Measurements from ENCODE around the gene POU2F3. TPM values are rescaled to one million over a fixed set of nuclear protein-coding genes. Genes with fewer than 3 reads are reported as not detected.

Gene POU2F3
- total RNA-seq, 4 donors from 2014 or later = not detected

- intact Hi-C loops (cut with DNase I) = no loop called here
- Histone ChIP-seq H3K36me3 (peaks cover 0 to 4% (median 0%) of the 10 kb centered on the region in 4 donors), H3K4me1 (peaks cover 52 to 99% (median 91%) of the 10 kb centered on the region in 4 donors), H3K9me3 (no peaks in the 10 kb centered on the region), H3K4me3 (no peak overlapping the region), H3K27ac (replicated peaks in 1 of 4) (peak overlapping the region; percentile 63 to 78 (median 68)), H3K27me3 (no peaks in the 10 kb centered on the region)
- TF ChIP-seq POLR2AphosphoS5 (IDR thresholded peaks at IDR 0.05) (no peak), EP300 (IDR thresholded peaks at IDR 0.05) (no peak), CTCF (IDR thresholded peaks at IDR 0.05) (no peak), POLR2A (IDR thresholded peaks at IDR 0.05; ENCODE audit: low read depth) (no peak)
- 86% methylated on average over 7 of the region's 9 CpGs for WGBS
- no peak for DNase-seq (ENCODE audit: extremely low spot score)
Observed at GRCh38 chr11:120219938-120220746, 19.8 kb upstream of the POU2F3 start.

- TF ChIP-seq POLR2AphosphoS5 (IDR thresholded peaks at IDR 0.05) (no peak), CTCF (IDR thresholded peaks at IDR 0.05) (no peak)
- no CpG with 5 or more reads among the region's 4 CpGs for WGBS
- H3K36me3 ChIP-seq = peaks cover 0 to 4% (median 0%) of the 10 kb centered on the region in 4 donors
- intact Hi-C loops (cut with DNase I) = no loop called here
- H3K27me3 ChIP-seq = no peaks in the 10 kb centered on the region
- H3K27ac ChIP-seq (replicated peaks in 1 of 4) = peak overlapping the region; percentile 63 to 78 (median 68)
- peaks cover 51 to 100% (median 91%) of the 10 kb centered on the region in 4 donors for H3K4me1 ChIP-seq
- H3K9me3 ChIP-seq = no peaks in the 10 kb centered on the region
- H3K4me3 ChIP-seq = no peak overlapping the region
- DNase-seq (ENCODE audit: extremely low spot score) = no peak
Observed at GRCh38 chr11:120220747-120221037, 19.2 kb upstream of the POU2F3 start.

DNA sequence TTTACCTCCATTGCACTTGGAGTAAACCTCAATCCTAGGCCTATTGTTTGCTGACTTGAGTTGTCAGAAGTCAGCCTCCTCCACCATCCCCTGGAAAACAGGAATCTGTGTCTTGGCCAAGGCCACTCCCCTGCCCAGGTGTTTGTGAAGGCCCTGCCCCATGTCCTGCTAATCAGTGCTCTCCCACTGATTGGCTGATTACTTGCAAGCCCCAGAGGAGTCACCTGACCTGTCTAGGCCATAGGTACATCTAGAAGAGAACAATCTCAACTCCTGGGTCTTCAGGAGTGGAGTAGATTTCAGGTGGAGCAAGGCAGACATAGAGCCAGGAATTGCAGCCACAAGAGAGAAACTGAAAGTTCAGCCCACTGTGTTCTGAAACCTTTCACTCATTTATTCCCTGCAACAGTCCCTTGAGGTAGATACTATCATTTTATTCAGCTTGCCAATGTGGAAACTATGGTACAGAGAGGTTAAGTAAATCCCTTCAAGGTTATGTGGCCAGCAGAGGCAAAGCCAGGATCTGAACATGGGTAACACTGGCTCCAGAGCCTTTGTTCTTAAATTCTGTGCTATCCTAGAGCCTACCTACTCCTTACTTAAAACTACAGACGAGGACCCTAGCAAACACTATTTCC is 18.7 kb upstream of the POU2F3 start:
- 90% methylated on average over 1 of the region's 1 CpG for WGBS
- H3K4me1 ChIP-seq = peaks cover 51 to 100% (median 91%) of the 10 kb centered on the region in 4 donors
- H3K27ac ChIP-seq (replicated peaks in 1 of 4) = peak overlapping the region; percentile 27 to 78 (median 46)
- no peaks in the 10 kb centered on the region for H3K9me3 ChIP-seq
- intact Hi-C loops (cut with DNase I) = no loop called here
- no peak overlapping the region for H3K4me3 ChIP-seq
- peaks cover 0 to 4% (median 0%) of the 10 kb centered on the region in 4 donors for H3K36me3 ChIP-seq
- TF ChIP-seq CTCF (IDR thresholded peaks at IDR 0.05) (no peak), POLR2AphosphoS5 (IDR thresholded peaks at IDR 0.05) (no peak), POLR2A (IDR thresholded peaks at IDR 0.05; ENCODE audit: low read depth) (no peak), EP300 (IDR thresholded peaks at IDR 0.05) (no peak)
- DNase-seq (ENCODE audit: extremely low spot score) = no peak
- H3K27me3 ChIP-seq = no peaks in the 10 kb centered on the region

DNA sequence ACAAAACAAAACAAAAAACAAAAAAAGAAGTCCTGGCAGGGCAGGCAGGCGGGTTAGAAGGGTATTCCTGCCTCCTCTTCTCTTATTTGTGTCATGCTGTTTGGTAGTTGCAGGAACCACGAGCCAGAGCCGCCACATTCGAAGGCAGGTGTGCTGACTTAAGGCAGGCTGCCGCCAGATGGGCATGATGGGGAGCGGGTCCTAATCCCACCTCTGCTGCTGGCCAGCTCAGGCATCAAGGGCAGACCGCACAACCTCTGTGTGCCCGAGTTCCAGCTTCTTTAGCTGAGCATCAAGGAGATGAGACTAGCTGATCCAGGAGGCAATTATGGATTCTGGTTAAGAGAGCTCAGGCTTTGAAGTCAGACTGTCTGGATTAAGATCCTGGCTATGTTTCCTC is 17.0 kb upstream of the POU2F3 start:
- 90% methylated on average over 8 of the region's 8 CpGs for WGBS
- no peaks in the 10 kb centered on the region for H3K9me3 ChIP-seq

More for the DNA sequence above, 17.0 kb upstream of the POU2F3 start:
- H3K27ac ChIP-seq (replicated peaks in 1 of 4) = peak overlapping the region in 3 of 4 donors; percentile 46 to 78 (median 48)
- no peak for DNase-seq (ENCODE audit: extremely low spot score)
- peaks cover 36 to 93% (median 77%) of the 10 kb centered on the region in 4 donors for H3K4me1 ChIP-seq
- peaks cover 0 to 20% (median 6%) of the 10 kb centered on the region in 4 donors for H3K36me3 ChIP-seq
- no peak for TF ChIP-seq CTCF (IDR thresholded peaks at IDR 0.05)
- TF ChIP-seq EP300 (IDR thresholded peaks at IDR 0.05) = no peak
- no peak for TF ChIP-seq POLR2AphosphoS5 (IDR thresholded peaks at IDR 0.05)
- TF ChIP-seq POLR2A (IDR thresholded peaks at IDR 0.05; ENCODE audit: low read depth) = no peak
- no peak overlapping the region for H3K4me3 ChIP-seq
- no peaks in the 10 kb centered on the region for H3K27me3 ChIP-seq
- intact Hi-C loops (cut with DNase I) = no loop called here

Data from esophagus muscularis mucosa (tissue), 4 donors.